ENCODE data around the gene PLEKHM3. TPM values are rescaled to one million over a fixed set of nuclear protein-coding genes. Genes with fewer than 3 reads are reported as not detected.
A peak's percentile ranks its signal among the peaks of the same experiment; 100 is the strongest.

Gene PLEKHM3
- total and polyA plus RNA-seq, 2 of the 13 experiments (the other 11 are each of a cell fraction or from before 2014, with no cell fraction given) = 4.5 to 4.7 TPM

DNA sequence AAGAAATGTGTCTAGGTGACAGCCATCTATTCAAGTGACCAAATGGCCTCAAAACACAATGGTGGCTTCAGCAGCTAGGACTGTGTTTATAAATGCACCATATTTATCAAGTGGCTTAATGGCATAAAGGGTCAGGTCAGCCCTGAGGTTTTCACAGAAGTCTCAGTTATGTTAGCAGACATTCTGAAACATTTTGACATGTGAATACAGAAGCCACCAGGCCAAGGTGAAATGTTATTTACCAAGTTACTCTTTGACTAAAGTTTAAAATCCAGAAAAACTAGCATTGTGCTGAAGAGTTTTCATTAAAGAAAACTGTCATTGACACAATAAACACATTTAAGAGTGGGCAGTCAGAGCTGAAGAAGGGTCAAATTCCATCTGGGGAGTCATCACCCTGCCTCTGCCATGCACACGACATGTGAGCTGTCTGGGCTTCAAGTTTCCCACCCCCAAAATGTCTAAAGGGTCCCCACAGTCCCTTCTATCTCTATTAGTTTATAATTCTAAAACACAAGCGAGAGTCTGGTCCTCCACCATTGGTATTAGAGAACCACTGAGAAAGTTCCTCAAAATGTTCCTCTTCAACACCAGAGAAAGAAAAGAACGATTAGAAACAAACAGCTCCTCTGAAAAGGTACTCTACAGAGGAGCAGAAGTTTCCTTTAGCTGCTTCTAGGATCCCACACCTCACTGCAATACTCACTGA lies 178.1 kb downstream of the PLEKHM3 start (continued):
- no peak for TF ChIP-seq ZNF234 (CRISPR knock-in tag; conservative IDR thresholded peaks at IDR 0.05)
- peak; percentile 73; the same call in 1 of the 2 replicates for TF ChIP-seq E2F1 (CRISPR knock-in tag; IDR thresholded peaks at IDR 0.05)
- TF ChIP-seq SIN3A (IDR thresholded peaks at IDR 0.05; ENCODE audit: borderline replicate concordance, low read depth, low read length) = no peak; the same call in 1 of the 2 replicates
- TF ChIP-seq PHF8 (CRISPR knock-in tag; IDR thresholded peaks at IDR 0.05) = 0 out of 2 replicates have a peak, but pooled peaks have one; percentile 5
- TF ChIP-seq ZNF616 (CRISPR knock-in tag; IDR thresholded peaks at IDR 0.05; ENCODE audit: low read depth) = no peak
- TF ChIP-seq NFE2L1 (CRISPR knock-in tag; IDR thresholded peaks at IDR 0.05; ENCODE audit: borderline replicate concordance) = no peak
- 0 out of 2 replicates have a peak, but pooled peaks have one; percentile 15 for TF ChIP-seq SATB2 (CRISPR knock-in tag; IDR thresholded peaks at IDR 0.05)
- peak; percentile 13; the same call in 1 of the 2 replicates for TF ChIP-seq ONECUT2 (CRISPR knock-in tag; IDR thresholded peaks at IDR 0.05)
- TF ChIP-seq ZNF816 (CRISPR knock-in tag; IDR thresholded peaks at IDR 0.05; ENCODE audit: borderline replicate concordance) = no peak
- no peak; the same call in 1 of the 2 replicates for TF ChIP-seq ZBTB25 (CRISPR knock-in tag; IDR thresholded peaks at IDR 0.05)
- peak; percentile 81; the same call in 1 of the 2 replicates for TF ChIP-seq FOXK1 (CRISPR knock-in tag; IDR thresholded peaks at IDR 0.05; ENCODE audit: borderline replicate concordance, low read depth)
- TF ChIP-seq LRRFIP1 (CRISPR knock-in tag; conservative IDR thresholded peaks at IDR 0.05) = no peak
- TF ChIP-seq ZNF784 (CRISPR knock-in tag; IDR thresholded peaks at IDR 0.05; ENCODE audit: borderline replicate concordance) = no peak
- TF ChIP-seq MED13 (CRISPR knock-in tag; IDR thresholded peaks at IDR 0.05) = peak; percentile 79; the same call in 1 of the 2 replicates
- peak; percentile 93 for TF ChIP-seq TEAD3 (CRISPR knock-in tag; optimal IDR thresholded peaks at IDR 0.05; ENCODE audit: borderline replicate concordance)
- TF ChIP-seq DMTF1 (CRISPR knock-in tag; IDR thresholded peaks at IDR 0.05) = no peak
- TF ChIP-seq MAF1 (CRISPR knock-in tag; IDR thresholded peaks at IDR 0.05; ENCODE audit: borderline replicate concordance) = no peak
- no peak; the same call in 1 of the 2 replicates for TF ChIP-seq SMAD9 (CRISPR knock-in tag; IDR thresholded peaks at IDR 0.05)
- TF ChIP-seq ZNF251 (CRISPR knock-in tag; IDR thresholded peaks at IDR 0.05) = no peak
- TF ChIP-seq ZNF550 (CRISPR knock-in tag; IDR thresholded peaks at IDR 0.05; ENCODE audit: borderline replicate concordance) = no peak
- no peak for TF ChIP-seq SMARCE1 (IDR thresholded peaks at IDR 0.05; ENCODE audit: borderline replicate concordance)
- peak; percentile 87 for TF ChIP-seq FOSL2 (CRISPR knock-in tag; IDR thresholded peaks at IDR 0.05)

Measured in HepG2 (cell line).